Spleen (tissue), 13 donors: ENCODE measurements around the gene INTS6. TPM values are rescaled to one million over a fixed set of nuclear protein-coding genes. Genes with fewer than 3 reads are reported as not detected.
A peak's percentile ranks its signal among the peaks of the same experiment; 100 is the strongest.

Source experiments
- DNase-seq: peaks from one replicate; pipeline ENCODE4 v3.0.0-alpha.2; 2020
- H3K27ac ChIP-seq, 8 donors: fragments of 200-600 bp; sonication (generic) in 7 of 8; 1 replicate in 4 of 8; 2 replicates in 4 of 8; pipeline versions ENCODE4 v1.5.0 to v1.8.0; 2016 to 2021; ENCODE audit warnings: inconsistent platforms in 4 of 8, mild to moderate bottlenecking in 4 of 8, moderate library complexity in 1 of 8
- H3K27me3 ChIP-seq, 7 donors: fragments of 200-600 bp; sonication (generic) in 6 of 7; replicated peaks in 1 of 7; 1 replicate in 4 of 7; 2 replicates in 3 of 7; pipeline versions ENCODE4 v1.5.0 to v1.8.0; 2016 to 2021; ENCODE audit warnings: inconsistent platforms in 3 of 7, mild to moderate bottlenecking in 1 of 7
- H3K36me3 ChIP-seq, 6 donors: fragments of 200-600 bp; sonication (generic) in 5 of 6; 1 replicate in 4 of 6; 2 replicates in 2 of 6; pipeline versions ENCODE4 v1.5.0 to v1.8.0; 2016 to 2021; ENCODE audit warnings: inconsistent platforms in 2 of 6
- H3K4me1 ChIP-seq, 6 donors: fragments of 200-600 bp; sonication (generic) in 5 of 6; 1 replicate in 3 of 6; 2 replicates in 3 of 6; pipeline versions ENCODE4 v1.5.0 to v1.8.0; 2016 to 2021; ENCODE audit warnings: inconsistent platforms in 3 of 6
- H3K4me3 ChIP-seq, 8 donors: fragments of 200-600 bp; sonication (generic) in 7 of 8; 1 replicate in 4 of 8; 2 replicates in 4 of 8; pipeline versions ENCODE4 v1.5.0 to v1.8.0; 2016 to 2021; ENCODE audit warnings: inconsistent platforms in 4 of 8, mild to moderate bottlenecking in 4 of 8, moderate library complexity in 2 of 8
- H3K9me3 ChIP-seq, 8 donors: fragments of 200-600 bp; sonication (generic) in 7 of 8; 1 replicate in 4 of 8; 2 replicates in 4 of 8; pipeline versions ENCODE4 v1.5.0 to v1.8.0; 2016 to 2021; ENCODE audit warnings: inconsistent platforms in 4 of 8
- CTCF ChIP-seq, 11 experiments: fragments of 200-600 bp in 7 of 11; fragments of 450-650 bp in 4 of 11; sonication (generic) in 4 of 11; IDR thresholded peaks in 8 of 11; conservative IDR thresholded peaks in 3 of 11; 1 replicate in 7 of 11; 2 replicates in 4 of 11; pipeline versions ENCODE4 v1.4.0 to v1.8.0; 2016 to 2021; ENCODE audit warnings: antibody characterized with exemption in 11 of 11, inconsistent platforms in 4 of 11, mild to moderate bottlenecking in 1 of 11
- POLR2A ChIP-seq, 3 donors: fragments of 450-650 bp; IDR thresholded peaks; one replicate each; pipeline ENCODE4 v1.5.1; 2017; ENCODE audit warnings: antibody characterized with exemption in 3 of 3, mild to moderate bottlenecking in 1 of 3
- POLR2AphosphoS5 ChIP-seq, 3 donors: sonication (generic); formaldehyde crosslinking; IDR thresholded peaks; one replicate each; pipeline ENCODE4 v1.5.1; 2017; ENCODE audit warnings: antibody characterized with exemption in 3 of 3
- WGBS, 5 donors: extraction: QIAGEN DNeasy Blood & Tissue Kit in 3 of 5; methylation state at CpG; one replicate each; pipeline versions ENCODE4 v1.1.5 to v1.1.7; 2013 to 2018; 5-methylcytosine and 5-hydroxymethylcytosine counted together
- intact Hi-C: fragments of 100-400 bp; cut with DNase I; formaldehyde crosslinking; loops from one replicate; pipeline ENCODE4 v1.15.0; 2023; ENCODE audit warnings: low total_unique reads
- long read RNA-seq, 2 donors: transcript quantifications; one replicate each; lab custom pipeline, GENCODE V29; 2026
- polyA plus RNA-seq, 3 donors: library from polyadenylated mRNA; stranded (reverse); fragments of 200-250 nt; gene quantifications; one replicate each; pipeline ENCODE4 v1.2.1, GENCODE V29; 2013
- total RNA-seq, 7 donors: library from RNA; depleted of rRNA in 3 of 7; stranded (reverse); fragments of >200 nt in 3 of 7; fragmentation: NEBNext Ultra II Directional in 4 of 7; extraction: Animal tissue kit (Norgen Biotek cat#: 25700) in 4 of 7; gene quantifications; one replicate each; pipeline versions ENCODE4 v1.1.0 to v1.2.1, GENCODE V29; 2016 to 2021
- donor health status: healthy with polysubstance abuse.
- donor health status: DM: no; HTN: no; CAD: no; lungs with moderate emphysema.
- donor health status: DM: no; HTN: no; CAD: no.
- donor health status: Bipolar disorder and iron deficiency.
- donor health status: healthy.
- donor health status: DM: no; HTN: no; CAD: no.
- donor health status: DM: yes; HTN: yes; CAD: no.

INTS6 gene
- total RNA-seq = 10 to 100 TPM; 40.8 to 61.8 (median 51.0) TPM
- polyA plus RNA-seq = 1 to 10 TPM; 9.0 to 9.9 (median 9.2) TPM
- long read RNA-seq, donor 1, full-length matches to known transcripts = 1 of 1 reads
- long read RNA-seq, donor 1, partial matches to known transcripts = 0 of 1 reads
- long read RNA-seq, donor 1, other reads (novel, unspliced or antisense) = 0 of 1 reads
- long read RNA-seq, donor 2, full-length matches to known transcripts = 4 of 4 reads
- long read RNA-seq, donor 2, partial matches to known transcripts = 0 of 4 reads
- long read RNA-seq, donor 2, other reads (novel, unspliced or antisense) = 0 of 4 reads

GRCh38 chr13:51452361-51453206 lies at the start of gene INTS6:
Gene INTS6 (minus strand): TSS chr13:51453036. CDS start chr13:51452525, 511 bp downstream.
- 0 to 1% (median 0%) methylated on average over 31 to 69 of the region's 69 CpGs for WGBS, 5 donors

GRCh38 chr13:51502153-51502651 lies 49.4 kb upstream of the INTS6 start:
- no peak for DNase-seq
- Histone ChIP-seq H3K36me3 (no peaks in the 10 kb centered on the region), H3K27ac (no peak overlapping the region), H3K4me1 (no peaks in the 10 kb centered on the region), H3K9me3 (no peaks in the 10 kb centered on the region), H3K27me3 (no peaks in the 10 kb centered on the region), H3K4me3 (no peak overlapping the region)
- intact Hi-C loops = no loop called here
- TF ChIP-seq POLR2AphosphoS5 (IDR thresholded peaks at IDR 0.05) = no peak
- TF ChIP-seq CTCF (IDR thresholded peaks at IDR 0.05 in 8 of 11, conservative IDR thresholded peaks at IDR 0.05 in 3 of 11) = no peak
- no peak for TF ChIP-seq POLR2A (IDR thresholded peaks at IDR 0.05)

More at GRCh38 chr13:51452361-51453206, at the start of gene INTS6:
- peak within 1 kb of the TSS; percentile 64 to 96 (median 80) for H3K4me3 ChIP-seq
- peak; percentile 100 for DNase-seq
- intact Hi-C loops = loop anchor here (5.0 kb wide), 2 partner anchors 130 to 280 kb away; partner anchors contain the start of gene WDFY2
- peaks cover 0 to 53% (median 27%) of the 10 kb centered on the region in 6 donors for H3K36me3 ChIP-seq
- H3K4me1 ChIP-seq = peaks cover 28 to 77% (median 47%) of the 10 kb centered on the region in 6 donors
- peak; percentile 99 to 100 (median 99) for TF ChIP-seq POLR2A (IDR thresholded peaks at IDR 0.05)
- TF ChIP-seq POLR2AphosphoS5 (IDR thresholded peaks at IDR 0.05) = peak; percentile 100
- no peak for TF ChIP-seq CTCF (IDR thresholded peaks at IDR 0.05 in 8 of 11, conservative IDR thresholded peaks at IDR 0.05 in 3 of 11)
- peaks cover 0 to 10% (median 8%) of the 10 kb centered on the region in 8 donors for H3K9me3 ChIP-seq
- peak within 1 kb of the TSS; percentile 97 to 100 (median 99) for H3K27ac ChIP-seq
- no peaks in the 10 kb centered on the region for H3K27me3 ChIP-seq

DNA sequence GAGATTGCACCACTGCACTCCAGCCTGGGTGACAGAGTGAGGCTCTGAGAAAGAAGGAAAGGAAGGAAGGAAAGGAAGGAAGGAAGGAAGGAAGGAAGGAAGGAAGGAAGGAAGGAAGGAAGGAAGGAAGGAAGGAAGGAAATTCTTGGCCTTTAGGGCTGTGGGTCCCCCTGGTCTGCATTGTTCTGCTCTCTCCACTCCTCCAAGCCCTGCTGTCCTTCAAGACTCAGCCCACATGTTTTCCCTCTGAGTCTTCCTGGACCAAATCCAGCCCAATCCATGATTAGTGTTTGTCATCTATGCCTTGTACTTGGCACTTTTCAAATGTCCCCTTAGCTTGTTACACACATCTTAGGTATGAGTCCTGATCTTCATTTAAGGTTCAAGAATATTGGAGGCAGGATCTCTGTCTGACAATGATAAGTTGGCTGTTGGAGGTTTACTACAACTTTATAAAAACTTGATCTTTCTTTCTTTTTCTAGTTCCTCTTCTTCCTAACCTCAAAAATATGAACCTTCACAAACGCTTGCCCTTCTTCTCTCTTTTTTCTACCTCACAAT lies 48.8 kb upstream of the INTS6 start:
- intact Hi-C loops = no loop called here
- H3K4me3 ChIP-seq = no peak overlapping the region
- H3K9me3 ChIP-seq = no peaks in the 10 kb centered on the region
- WGBS, 5 donors = 33 to 52% (median 38%) methylated on average over 1 of the region's 1 CpG
- H3K27me3 ChIP-seq = no peaks in the 10 kb centered on the region
- no peaks in the 10 kb centered on the region for H3K36me3 ChIP-seq
- TF ChIP-seq CTCF (IDR thresholded peaks at IDR 0.05 in 8 of 11, conservative IDR thresholded peaks at IDR 0.05 in 3 of 11) = no peak
- TF ChIP-seq POLR2AphosphoS5 (IDR thresholded peaks at IDR 0.05) = no peak
- no peak for TF ChIP-seq POLR2A (IDR thresholded peaks at IDR 0.05)
- no peaks in the 10 kb centered on the region for H3K4me1 ChIP-seq
- no peak for DNase-seq
- no peak overlapping the region for H3K27ac ChIP-seq
